ENCODE results near the gene TRPC4AP. TPM values are rescaled to one million over a fixed set of nuclear protein-coding genes. Genes with fewer than 3 reads are reported as not detected.

TRPC4AP gene
- total RNA-seq, 4 donors from 2014 or later = 59.3 to 87.0 (median 70.1) TPM

DNA sequence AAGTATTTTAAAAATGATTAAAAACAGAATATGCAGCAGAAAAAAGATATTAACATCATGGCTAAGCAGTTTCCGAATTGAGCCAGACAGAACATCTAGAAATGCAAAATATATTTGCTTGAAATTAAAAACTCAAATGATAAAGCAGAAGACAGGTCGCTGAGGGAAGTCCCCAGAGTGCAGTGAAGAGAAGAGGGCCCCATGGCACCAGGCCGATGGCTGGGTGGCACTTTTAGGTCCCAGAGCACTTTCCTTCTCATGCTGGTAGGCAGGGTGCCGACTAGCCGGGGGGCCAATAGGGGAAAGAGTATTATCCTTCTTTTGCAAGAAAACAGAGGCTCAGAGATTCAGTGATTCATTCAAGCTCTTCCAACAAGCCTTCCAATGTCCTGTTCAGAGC lies 78.1 kb downstream of the TRPC4AP start:
- TF ChIP-seq CTCF (IDR thresholded peaks at IDR 0.05) = no peak
- DNase-seq (ENCODE audit: low spot score) (no peak), ATAC-seq (ENCODE audit: low FRiP score) (no peak)

GRCh38 chr20:35013421-35014411 lies 78.9 kb downstream of the TRPC4AP start:
- DNase-seq (ENCODE audit: low spot score) = no peak
- TF ChIP-seq CTCF (IDR thresholded peaks at IDR 0.05) = no peak
- no peak for ATAC-seq (ENCODE audit: low FRiP score)

DNA sequence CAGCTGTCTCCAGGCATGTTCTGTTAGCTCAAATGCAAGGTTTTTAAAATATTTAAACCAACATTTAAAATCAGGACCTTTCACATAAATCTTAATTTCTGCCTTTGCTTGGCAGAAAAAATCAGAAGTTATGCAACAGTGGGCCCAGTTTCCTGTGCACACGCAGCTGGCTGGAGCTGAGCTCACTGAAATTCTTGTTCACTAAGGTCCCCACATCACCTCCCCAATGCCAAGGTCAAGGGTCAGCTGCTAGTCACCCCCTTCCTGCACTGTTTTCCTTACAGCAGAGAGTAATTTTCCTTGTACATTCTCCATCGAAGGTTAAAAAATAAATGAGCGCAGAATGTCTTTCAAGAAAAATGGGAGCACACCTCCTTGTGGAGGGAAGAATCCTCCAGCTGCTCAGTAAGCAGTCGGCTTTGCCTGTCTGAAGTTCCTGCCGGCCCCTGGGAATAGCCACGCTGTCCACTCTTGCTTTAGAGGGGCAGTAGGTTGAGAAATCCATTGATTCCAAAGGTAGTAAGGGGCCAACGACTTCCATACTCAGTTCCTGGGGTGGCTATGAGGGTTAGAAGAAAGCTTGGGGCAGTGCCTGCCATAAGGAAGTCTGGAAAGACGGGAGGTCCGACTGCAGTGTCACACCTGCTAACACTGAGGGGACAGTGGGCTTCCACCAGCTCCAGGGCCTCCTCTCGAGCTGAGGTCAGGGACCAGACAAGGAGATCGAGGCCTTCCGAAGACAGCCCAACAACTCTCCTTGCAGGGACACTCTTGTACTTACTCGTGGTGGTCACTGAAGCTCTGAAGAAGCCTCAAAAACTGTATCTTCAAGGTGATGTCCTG lies 80.2 kb downstream of the TRPC4AP start:
- no peak for TF ChIP-seq CTCF (IDR thresholded peaks at IDR 0.05)
- DNase-seq (ENCODE audit: low spot score) (no peak), ATAC-seq (ENCODE audit: low FRiP score) (no peak)

DNA sequence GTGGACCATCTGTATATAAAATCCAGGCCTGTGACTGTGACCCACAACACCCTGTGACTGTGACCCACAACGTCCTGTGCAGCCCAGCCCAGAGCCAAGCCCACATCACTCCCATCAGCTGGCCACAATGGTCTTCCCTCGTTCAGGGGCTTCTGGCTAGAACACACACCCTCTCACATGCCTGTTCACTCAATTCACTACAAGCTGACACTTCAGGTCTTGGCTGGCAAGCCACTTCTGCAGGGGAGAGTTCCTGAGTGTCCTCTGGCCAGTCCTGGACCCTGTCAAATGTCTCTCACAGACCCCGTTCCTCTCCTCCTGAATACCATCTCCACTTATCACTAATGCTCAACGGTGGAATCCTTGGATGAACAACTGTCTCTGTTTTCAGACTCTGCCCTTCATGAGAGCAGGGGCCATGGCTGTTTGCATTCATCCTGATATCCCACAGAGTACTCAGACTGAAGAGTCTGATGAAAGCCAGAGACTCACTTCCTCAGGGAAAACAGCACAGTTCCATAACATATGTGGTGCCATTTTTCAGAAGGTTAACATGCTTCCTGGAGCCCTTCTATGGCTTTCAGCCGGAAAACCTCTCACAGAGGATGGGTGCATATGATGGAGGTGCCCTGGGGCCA lies 80.9 kb downstream of the TRPC4AP start:
- ATAC-seq (ENCODE audit: low FRiP score) (no peak), DNase-seq (ENCODE audit: low spot score) (peak; percentile 17)
- TF ChIP-seq CTCF (IDR thresholded peaks at IDR 0.05) = no peak

GRCh38 chr20:35010405-35011192 lies 82.0 kb downstream of the TRPC4AP start:
- ATAC-seq (ENCODE audit: low FRiP score) (no peak), DNase-seq (ENCODE audit: low spot score) (peak; percentile 16)
- no peak for TF ChIP-seq CTCF (IDR thresholded peaks at IDR 0.05)

GRCh38 chr20:35009665-35010328 lies 82.8 kb downstream of the TRPC4AP start:
- TF ChIP-seq CTCF (IDR thresholded peaks at IDR 0.05) = no peak
- no peak for DNase-seq (ENCODE audit: low spot score)
- no peak for ATAC-seq (ENCODE audit: low FRiP score)

All from omental fat pad (tissue), 4 donors.